ENCODE measurements around the gene STK33. TPM values are rescaled to one million over a fixed set of nuclear protein-coding genes. Genes with fewer than 3 reads are reported as not detected.

STK33 gene
- total and polyA plus RNA-seq, 2 donors (not counting 3 experiments of a cell fraction or from before 2014, with no cell fraction given) = 0.63 to 3.4 TPM

DNA sequence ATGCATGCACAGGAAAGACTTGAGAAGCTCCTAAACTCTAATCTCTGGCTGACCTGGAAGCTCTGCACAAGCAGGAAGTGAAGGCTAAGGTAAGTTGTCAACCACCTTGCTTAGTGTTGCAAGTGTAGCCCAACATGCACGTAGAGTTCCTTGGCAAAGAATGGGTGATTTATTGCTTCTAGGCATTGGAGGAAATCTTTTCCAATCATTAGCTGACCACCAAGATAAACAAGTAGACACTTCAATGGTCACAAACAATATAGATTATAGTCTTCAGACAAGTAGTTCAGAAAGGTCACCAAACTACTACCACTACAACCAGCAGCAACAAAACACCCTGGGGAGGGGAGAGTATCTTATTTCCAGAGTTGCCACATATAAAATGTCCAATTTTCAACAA, 105.6 kb downstream of the STK33 start:
- Histone ChIP-seq H3K9ac (replicated peaks; ENCODE audit: extremely low read depth, insufficient read depth, low read length) (no peak overlapping the region), H2AFZ (ENCODE audit: low read depth, low read length) (no peak overlapping the region), H3K4me3 (replicated peaks in 1 of 3; ENCODE audit: insufficient read depth in 1 of 3, low read depth in 1 of 3, low read length in 3 of 3) (no peak overlapping the region), H3K4me1 (ENCODE audit: control insufficient read depth, extremely low read depth, insufficient read depth, low read length) (no peaks in the 10 kb centered on the region), H3K4me2 (ENCODE audit: insufficient read depth, low read length) (no peak overlapping the region), H3K36me3 (ENCODE audit: control insufficient read depth in 2 of 2, extremely low read depth in 1 of 2, insufficient read depth in 2 of 2, low read length in 2 of 2) (no peaks in the 10 kb centered on the region), H3K9me1 (replicated peaks; ENCODE audit: control insufficient read depth, extremely low read depth, insufficient read depth, low read length) (no peaks in the 10 kb centered on the region), H3K27ac (ENCODE audit: insufficient read depth, low read depth, low read length) (no peak overlapping the region), H3K79me2 (ENCODE audit: control insufficient read depth, insufficient read depth, low read length) (no peaks in the 10 kb centered on the region), H3K27me3 (ENCODE audit: control insufficient read depth in 2 of 2, insufficient read depth in 2 of 2, low read length in 2 of 2) (no peaks in the 10 kb centered on the region), H3K9me3 (replicated peaks; ENCODE audit: control insufficient read depth, insufficient read depth, low read length) (no peaks in the 10 kb centered on the region), H4K20me1 (replicated peaks; ENCODE audit: control insufficient read depth, extremely low read depth, insufficient read depth, low read length) (no peaks in the 10 kb centered on the region)
- dilution Hi-C loops (cut with MboI; ENCODE audit: extremely low pct_ligation_motif_present, low sequenced_read_pairs) (no loop called here), intact Hi-C loops (cut with micrococcal nuclease) (no loop called here)
- POLR2A ChIA-PET = no interaction called here
- no TSS peak for BruUV-seq (replicated peaks)
- DNase-seq (ENCODE audit: low read depth, low spot score) = no peak
- no peak for TF ChIP-seq EZH2 (IDR thresholded peaks at IDR 0.05; ENCODE audit: borderline replicate concordance, low read depth, low read length, severe bottlenecking)
- TF ChIP-seq, protein P1, sequence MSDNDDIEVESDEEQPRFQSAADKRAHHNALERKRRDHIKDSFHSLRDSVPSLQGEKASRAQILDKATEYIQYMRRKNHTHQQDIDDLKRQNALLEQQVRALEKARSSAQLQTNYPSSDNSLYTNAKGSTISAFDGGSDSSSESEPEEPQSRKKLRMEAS (IDR thresholded peaks at IDR 0.05; ENCODE audit: insufficient read depth, insufficient read length) = no peak
- no peak for TF ChIP-seq MYC (IDR thresholded peaks at IDR 0.05; ENCODE audit: low read depth, low read length)
- TF ChIP-seq JUN (IDR thresholded peaks at IDR 0.05; ENCODE audit: borderline replicate concordance, insufficient read depth, insufficient read length, low read depth) = no peak
- no peak for TF ChIP-seq FOS (IDR thresholded peaks at IDR 0.05; ENCODE audit: borderline replicate concordance, insufficient read depth, low read length)
- CTCF ChIA-PET = interaction anchor here (0.6 to 0.9 kb wide), 2 partner anchors 67 to 267 kb away, joined by 3 to 4 read pairs; no protein-coding TSS in a partner anchor
- FAIRE-seq = no peak

DNA sequence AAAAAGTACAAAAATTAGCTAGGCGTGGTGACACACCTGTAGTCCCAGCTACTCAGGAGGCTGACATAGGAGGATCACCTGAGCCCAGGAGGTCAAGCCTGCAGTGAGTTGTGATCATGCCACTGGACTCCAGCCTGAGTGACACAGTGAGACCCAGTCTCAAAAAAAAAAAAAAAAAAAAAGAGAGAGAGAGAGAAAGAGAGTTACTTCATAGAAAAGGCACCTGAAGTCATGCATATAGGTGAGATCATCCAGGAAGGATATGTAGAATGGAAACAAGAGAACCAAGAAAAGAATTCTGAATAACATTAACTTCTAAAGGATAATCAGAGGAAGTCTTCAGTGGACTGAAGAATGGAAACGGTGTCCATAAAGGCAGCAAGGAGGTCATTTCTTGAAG, 106.8 kb downstream of the STK33 start:
- Histone ChIP-seq H3K27me3 (ENCODE audit: control insufficient read depth in 2 of 2, insufficient read depth in 2 of 2, low read length in 2 of 2) (no peaks in the 10 kb centered on the region), H3K4me2 (ENCODE audit: insufficient read depth, low read length) (no peak overlapping the region), H3K27ac (ENCODE audit: insufficient read depth, low read depth, low read length) (no peak overlapping the region), H3K79me2 (ENCODE audit: control insufficient read depth, insufficient read depth, low read length) (no peaks in the 10 kb centered on the region), H3K9me1 (replicated peaks; ENCODE audit: control insufficient read depth, extremely low read depth, insufficient read depth, low read length) (no peaks in the 10 kb centered on the region), H4K20me1 (replicated peaks; ENCODE audit: control insufficient read depth, extremely low read depth, insufficient read depth, low read length) (no peaks in the 10 kb centered on the region), H3K9ac (replicated peaks; ENCODE audit: extremely low read depth, insufficient read depth, low read length) (no peak overlapping the region), H2AFZ (ENCODE audit: low read depth, low read length) (no peak overlapping the region), H3K9me3 (replicated peaks; ENCODE audit: control insufficient read depth, insufficient read depth, low read length) (no peaks in the 10 kb centered on the region), H3K4me3 (replicated peaks in 1 of 3; ENCODE audit: insufficient read depth in 1 of 3, low read depth in 1 of 3, low read length in 3 of 3) (no peak overlapping the region), H3K36me3 (ENCODE audit: control insufficient read depth in 2 of 2, extremely low read depth in 1 of 2, insufficient read depth in 2 of 2, low read length in 2 of 2) (no peaks in the 10 kb centered on the region), H3K4me1 (ENCODE audit: control insufficient read depth, extremely low read depth, insufficient read depth, low read length) (no peaks in the 10 kb centered on the region)
- dilution Hi-C loops (cut with MboI; ENCODE audit: extremely low pct_ligation_motif_present, low sequenced_read_pairs) = no loop called here
- no peak for DNase-seq (ENCODE audit: low read depth, low spot score)
- intact Hi-C loops (cut with micrococcal nuclease) = no loop called here
- POLR2A ChIA-PET = no interaction called here
- TF ChIP-seq POLR2AphosphoS5 (IDR thresholded peaks at IDR 0.05; ENCODE audit: insufficient read depth, low read depth, low read length) (no peak), JUN (IDR thresholded peaks at IDR 0.05; ENCODE audit: borderline replicate concordance, insufficient read depth, insufficient read length, low read depth) (no peak)
- TF ChIP-seq, protein P2, sequence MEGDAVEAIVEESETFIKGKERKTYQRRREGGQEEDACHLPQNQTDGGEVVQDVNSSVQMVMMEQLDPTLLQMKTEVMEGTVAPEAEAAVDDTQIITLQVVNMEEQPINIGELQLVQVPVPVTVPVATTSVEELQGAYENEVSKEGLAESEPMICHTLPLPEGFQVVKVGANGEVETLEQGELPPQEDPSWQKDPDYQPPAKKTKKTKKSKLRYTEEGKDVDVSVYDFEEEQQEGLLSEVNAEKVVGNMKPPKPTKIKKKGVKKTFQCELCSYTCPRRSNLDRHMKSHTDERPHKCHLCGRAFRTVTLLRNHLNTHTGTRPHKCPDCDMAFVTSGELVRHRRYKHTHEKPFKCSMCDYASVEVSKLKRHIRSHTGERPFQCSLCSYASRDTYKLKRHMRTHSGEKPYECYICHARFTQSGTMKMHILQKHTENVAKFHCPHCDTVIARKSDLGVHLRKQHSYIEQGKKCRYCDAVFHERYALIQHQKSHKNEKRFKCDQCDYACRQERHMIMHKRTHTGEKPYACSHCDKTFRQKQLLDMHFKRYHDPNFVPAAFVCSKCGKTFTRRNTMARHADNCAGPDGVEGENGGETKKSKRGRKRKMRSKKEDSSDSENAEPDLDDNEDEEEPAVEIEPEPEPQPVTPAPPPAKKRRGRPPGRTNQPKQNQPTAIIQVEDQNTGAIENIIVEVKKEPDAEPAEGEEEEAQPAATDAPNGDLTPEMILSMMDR (IDR thresholded peaks at IDR 0.05; ENCODE audit: extremely low read depth in 1 of 2, insufficient read depth in 1 of 2, low read depth in 1 of 2, low read length in 2 of 2) = no peak
- TF ChIP-seq, protein P1 (IDR thresholded peaks at IDR 0.05; ENCODE audit: insufficient read depth, insufficient read length) = no peak
- CTCF ChIA-PET = no interaction called here
- FAIRE-seq = no peak
- BruUV-seq (replicated peaks) = no TSS peak
